DND-41 (cell line): ENCODE results near the gene MANSC1.

Experiments
- ATAC-seq: fragments of 200-7000 bp; cut with Tn5 transposase; 3 replicates; pipeline ENCODE4 v1.9.1; 2021; ENCODE audit warnings: low read depth; ENCODE audit not compliant: insufficient read depth
- DNase-seq: peaks from one replicate; pipeline ENCODE4 v3.0.0-alpha.2; 2020
- H2AFZ ChIP-seq: 2 replicates; pipeline ENCODE4 v1.6.0; 2012; ENCODE audit warnings: low read depth, low read length
- H3K27ac ChIP-seq: 2 replicates; pipeline ENCODE4 v1.5.1; 2012; ENCODE audit warnings: low read length, inconsistent platforms
- H3K27me3 ChIP-seq: fragments of 200-600 bp; sonication (generic); 2 replicates; pipeline ENCODE4 v1.6.0; 2012; ENCODE audit warnings: low read length, mild to moderate bottlenecking, inconsistent platforms; ENCODE audit not compliant: insufficient read depth, poor library complexity
- H3K36me3 ChIP-seq: 2 replicates; pipeline ENCODE4 v1.5.1; 2012; ENCODE audit warnings: low read length, inconsistent platforms; ENCODE audit not compliant: insufficient read depth
- H3K4me1 ChIP-seq: 2 replicates; pipeline ENCODE4 v1.5.1; 2012; ENCODE audit warnings: mild to moderate bottlenecking, low read length; ENCODE audit not compliant: insufficient read depth
- H3K4me2 ChIP-seq: 2 replicates; pipeline ENCODE4 v1.6.0; 2012; ENCODE audit warnings: mild to moderate bottlenecking, moderate library complexity, low read length, inconsistent platforms; ENCODE audit not compliant: insufficient read depth
- H3K4me3 ChIP-seq, 2 experiments: fragments of 200-600 bp in 1 of 2; shearing (Covaris generic) in 1 of 2; 2 replicates each; pipeline ENCODE4 v1.5.1; 2012 to 2016; ENCODE audit warnings: inconsistent platforms in 2 of 2, low read length in 2 of 2, mild to moderate bottlenecking in 2 of 2, low read depth in 1 of 2, moderate library complexity in 1 of 2
- H3K79me2 ChIP-seq: 2 replicates; pipeline ENCODE4 v1.6.0; 2012; ENCODE audit warnings: low read length, inconsistent platforms; ENCODE audit not compliant: insufficient read depth
- H3K9ac ChIP-seq: 2 replicates; pipeline ENCODE4 v1.6.0; 2012; ENCODE audit warnings: low read depth, mild to moderate bottlenecking, inconsistent platforms, low read length, moderate library complexity
- H3K9me3 ChIP-seq: 2 replicates; pipeline ENCODE4 v1.5.1; 2012; ENCODE audit warnings: low read length, moderate library complexity, mild to moderate bottlenecking, inconsistent platforms; ENCODE audit not compliant: insufficient read depth, severe bottlenecking
- H4K20me1 ChIP-seq: 2 replicates; pipeline ENCODE4 v1.6.0; 2012; ENCODE audit warnings: low read length; ENCODE audit not compliant: insufficient read depth
- CTCF ChIP-seq: IDR thresholded peaks from 2 replicates; pipeline ENCODE4 v1.5.1; 2012; ENCODE audit warnings: borderline replicate concordance, low read length, moderate library complexity, mild to moderate bottlenecking; ENCODE audit not compliant: poor library complexity, severe bottlenecking; ENCODE audit errors: extremely low read depth
- EZH2 ChIP-seq: IDR thresholded peaks from 3 replicates; pipeline ENCODE4 v1.6.1; 2012; ENCODE audit warnings: borderline replicate concordance, low read depth, mild to moderate bottlenecking, moderate library complexity, low read length, inconsistent platforms; ENCODE audit not compliant: severe bottlenecking

The MANSC1 gene

GRCh38 chr12:12327802-12328201 lies 22.2 kb downstream of the MANSC1 start:
- Histone ChIP-seq H3K4me2 (no peak overlapping the region), H3K4me1 (peaks cover 4% of the 10 kb centered on the region), H3K4me3 (no peak overlapping the region), H3K9ac (no peak overlapping the region), H3K27ac (no peak overlapping the region), H3K9me3 (no peaks in the 10 kb centered on the region), H3K36me3 (no peaks in the 10 kb centered on the region), H3K27me3 (no peaks in the 10 kb centered on the region), H4K20me1 (no peaks in the 10 kb centered on the region), H2AFZ (peak overlapping the region; percentile 35; the same call in 1 of the 2 replicates), H3K79me2 (no peaks in the 10 kb centered on the region)
- DNase-seq (peak; percentile 48), ATAC-seq (peak; percentile 88)
- TF ChIP-seq CTCF, result peak; percentile 89
- no peak for TF ChIP-seq EZH2

- Histone ChIP-seq H3K9ac (no peak overlapping the region), H3K36me3 (no peaks in the 10 kb centered on the region), H4K20me1 (no peaks in the 10 kb centered on the region), H3K4me3 (no peak overlapping the region), H2AFZ (no peak overlapping the region), H3K4me1 (peaks cover 4% of the 10 kb centered on the region), H3K79me2 (no peaks in the 10 kb centered on the region), H3K4me2 (no peak overlapping the region), H3K9me3 (no peaks in the 10 kb centered on the region), H3K27ac (no peak overlapping the region), H3K27me3 (no peaks in the 10 kb centered on the region)
- ATAC-seq, result no peak
- TF ChIP-seq CTCF (no peak), EZH2 (no peak)
- no peak for DNase-seq
These were observed 23.8 kb downstream of the MANSC1 start for GRCh38 chr12:12326262-12326661.

GRCh38 chr12:12323591-12323990 lies 26.5 kb downstream of the MANSC1 start:
- H3K4me1 ChIP-seq, result peaks cover 4% of the 10 kb centered on the region
- peaks cover 2% of the 10 kb centered on the region for H3K27me3 ChIP-seq
- no peak for TF ChIP-seq EZH2
- TF ChIP-seq CTCF, result no peak
- H3K79me2 ChIP-seq, result no peaks in the 10 kb centered on the region
- DNase-seq, result no peak
- no peaks in the 10 kb centered on the region for H3K9me3 ChIP-seq
- no peak overlapping the region for H2AFZ ChIP-seq
- H4K20me1 ChIP-seq, result no peaks in the 10 kb centered on the region
- ATAC-seq, result no peak
- no peak overlapping the region for H3K4me2 ChIP-seq
- no peak overlapping the region for H3K27ac ChIP-seq
- H3K9ac ChIP-seq, result no peak overlapping the region
- no peaks in the 10 kb centered on the region for H3K36me3 ChIP-seq
- H3K4me3 ChIP-seq, result no peak overlapping the region

GRCh38 chr12:12323118-12323517 lies 26.9 kb downstream of the MANSC1 start:
- DNase-seq (no peak), ATAC-seq (no peak)
- Histone ChIP-seq H3K4me1 (peaks cover 4% of the 10 kb centered on the region), H3K36me3 (no peaks in the 10 kb centered on the region), H3K79me2 (no peaks in the 10 kb centered on the region), H2AFZ (no peak overlapping the region), H3K27ac (no peak overlapping the region), H3K27me3 (peaks cover 2% of the 10 kb centered on the region), H3K9ac (no peak overlapping the region), H3K4me2 (no peak overlapping the region), H3K9me3 (no peaks in the 10 kb centered on the region), H3K4me3 (no peak overlapping the region), H4K20me1 (no peaks in the 10 kb centered on the region)
- TF ChIP-seq CTCF, result no peak
- TF ChIP-seq EZH2, result no peak
